MM.1S (cell line): ENCODE data around the gene PRMT2.

Experiments
- EZH2 ChIP-seq: fragments of 300-600 bp; sonication (generic); optimal IDR thresholded peaks from 2 replicates; pipeline ENCODE3; 2017; ENCODE audit warnings: low read depth, mild to moderate bottlenecking, antibody characterized with exemption, low read length, mixed read lengths
- TF ChIP-seq, protein P1 (sequence below): fragments of 300-600 bp; sonication (generic); IDR thresholded peaks from 2 replicates; pipeline ENCODE4 v1.5.1; 2016; ENCODE audit warnings: antibody characterized with exemption, low read length, mixed read lengths

DNA sequence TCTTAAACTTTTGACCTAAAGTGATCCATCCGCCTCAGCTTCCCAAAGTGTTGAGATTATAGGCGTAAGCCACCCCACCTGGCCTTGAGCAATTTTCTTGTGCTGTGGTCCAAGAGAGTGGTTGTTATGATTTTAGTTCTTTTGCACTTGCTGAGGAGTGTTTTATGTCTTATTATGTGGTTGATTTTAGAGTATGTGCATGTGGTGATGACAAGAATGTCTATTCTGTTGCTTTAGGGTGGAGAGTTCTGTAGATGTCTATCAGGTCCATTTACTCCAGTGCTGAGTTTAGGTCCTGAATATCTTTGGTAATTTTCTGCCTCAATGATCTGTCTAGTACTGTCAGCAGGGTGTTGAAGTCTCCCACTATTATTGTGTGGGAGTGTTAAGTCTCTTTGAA, 19.4 kb upstream of the PRMT2 start:
- TF ChIP-seq, protein P1, sequence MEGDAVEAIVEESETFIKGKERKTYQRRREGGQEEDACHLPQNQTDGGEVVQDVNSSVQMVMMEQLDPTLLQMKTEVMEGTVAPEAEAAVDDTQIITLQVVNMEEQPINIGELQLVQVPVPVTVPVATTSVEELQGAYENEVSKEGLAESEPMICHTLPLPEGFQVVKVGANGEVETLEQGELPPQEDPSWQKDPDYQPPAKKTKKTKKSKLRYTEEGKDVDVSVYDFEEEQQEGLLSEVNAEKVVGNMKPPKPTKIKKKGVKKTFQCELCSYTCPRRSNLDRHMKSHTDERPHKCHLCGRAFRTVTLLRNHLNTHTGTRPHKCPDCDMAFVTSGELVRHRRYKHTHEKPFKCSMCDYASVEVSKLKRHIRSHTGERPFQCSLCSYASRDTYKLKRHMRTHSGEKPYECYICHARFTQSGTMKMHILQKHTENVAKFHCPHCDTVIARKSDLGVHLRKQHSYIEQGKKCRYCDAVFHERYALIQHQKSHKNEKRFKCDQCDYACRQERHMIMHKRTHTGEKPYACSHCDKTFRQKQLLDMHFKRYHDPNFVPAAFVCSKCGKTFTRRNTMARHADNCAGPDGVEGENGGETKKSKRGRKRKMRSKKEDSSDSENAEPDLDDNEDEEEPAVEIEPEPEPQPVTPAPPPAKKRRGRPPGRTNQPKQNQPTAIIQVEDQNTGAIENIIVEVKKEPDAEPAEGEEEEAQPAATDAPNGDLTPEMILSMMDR, result no peak
- TF ChIP-seq EZH2, result no peak
